Activated CD4-positive, alpha-beta T cell treated with anti-CD3 and anti-CD28 coated beads for 36 hours (primary cell): ENCODE results near the gene RPN2. TPM values are rescaled to one million over a fixed set of nuclear protein-coding genes. Genes with fewer than 3 reads are reported as not detected.

Experiments used
- ATAC-seq: fragments of 200-7000 bp; cut with Tn5 transposase; one replicate; pipeline ENCODE4 v1.10.0; 2021; ENCODE audit warnings: mild to moderate bottlenecking, moderate library complexity
- CTCF ChIA-PET: fragments of 350-600 bp; sonication (Branson Sonifier 250); formaldehyde crosslinking; loops from one replicate; lab custom pipeline; 2021; ENCODE audit warnings: antibody characterized with exemption; lab: Charles Lee
- POLR2A ChIA-PET: fragments of 350-600 bp; sonication (Branson Sonifier 250); formaldehyde crosslinking; loops from one replicate; lab custom pipeline; 2021; ENCODE audit warnings: antibody characterized with exemption, inconsistent platforms; lab: Charles Lee
- DNase-seq: peaks from one replicate; pipeline ENCODE4 v3.0.0-alpha.2; 2020
- H3K27ac Mint-ChIP-seq: one replicate; pipeline ENCODE4 v1.8.0; 2021; ENCODE audit warnings: mixed read lengths
- H3K27me3 Mint-ChIP-seq: one replicate; pipeline ENCODE4 v1.8.0; 2021; ENCODE audit warnings: mixed read lengths
- H3K36me3 Mint-ChIP-seq: one replicate; pipeline ENCODE4 v1.8.0; 2021; ENCODE audit warnings: low read depth, mixed read lengths
- H3K4me1 Mint-ChIP-seq: one replicate; pipeline ENCODE4 v1.8.0; 2021; ENCODE audit warnings: mixed read lengths
- H3K4me3 Mint-ChIP-seq: one replicate; pipeline ENCODE4 v1.8.0; 2021; ENCODE audit warnings: mild to moderate bottlenecking, moderate library complexity, mixed read lengths
- H3K9me3 Mint-ChIP-seq: one replicate; pipeline ENCODE4 v1.8.0; 2021; ENCODE audit warnings: low read depth, mixed read lengths
- intact Hi-C, 2 experiments: fragments of 100-400 bp; cut with DNase I in 1 of 2; cut with micrococcal nuclease in 1 of 2; formaldehyde crosslinking; loops; one replicate each; pipeline versions ENCODE4 v1.14.2 to v1.15.1; 2022 to 2024; cut with DNase I, micrococcal nuclease
- total RNA-seq, 2 experiments: library from RNA; stranded (reverse); gene quantifications; one replicate each; pipeline ENCODE4 v1.2.3, GENCODE V29; 2021

RPN2 gene
- total RNA-seq, 2 experiments from 2014 or later = 103 to 115 TPM

DNA sequence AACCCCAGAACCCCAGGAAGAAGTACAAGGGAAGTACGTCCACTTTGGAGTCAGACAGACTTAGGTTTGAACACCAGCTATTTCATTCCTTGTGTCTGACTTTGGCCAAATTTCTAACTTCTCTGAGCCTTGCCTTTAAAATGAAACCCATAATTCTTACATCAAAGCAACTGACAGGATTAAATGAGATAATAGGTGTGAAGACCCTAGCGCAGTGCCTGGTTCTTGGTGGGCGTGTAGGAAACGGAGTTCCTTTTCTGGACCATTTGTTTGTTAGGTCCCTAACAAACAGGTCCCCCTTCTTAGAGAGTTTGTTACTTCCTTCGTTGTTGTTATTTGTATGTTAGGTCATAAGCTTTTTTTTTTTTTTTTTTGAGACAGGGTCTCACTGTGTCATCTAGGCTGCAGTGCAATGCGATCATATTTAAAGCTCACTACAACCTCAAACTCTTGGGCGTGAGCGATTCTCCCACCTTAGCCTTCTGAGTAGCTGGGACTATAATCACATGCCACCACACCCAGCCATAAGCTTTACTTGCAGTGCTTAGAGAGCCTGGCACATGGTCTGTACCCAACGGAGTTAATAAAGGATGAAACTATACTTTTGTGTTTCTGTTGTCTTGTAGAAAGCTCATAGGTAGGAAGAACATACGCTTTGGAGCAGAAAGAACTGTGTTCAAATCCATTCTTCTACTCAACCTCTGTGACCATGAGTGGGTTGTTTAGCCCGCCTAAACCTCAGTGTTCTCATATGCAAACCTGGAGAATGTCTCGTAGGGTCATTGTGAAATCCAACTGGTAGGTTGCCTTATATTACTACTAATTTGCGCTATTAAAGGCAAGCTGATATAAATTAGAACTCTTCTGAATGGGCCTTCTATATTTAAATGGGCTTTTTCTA lies 22.0 kb downstream of the RPN2 start:
- POLR2A ChIA-PET = no interaction called here
- H3K36me3 Mint-ChIP-seq = peaks cover 58% of the 10 kb centered on the region
- H3K9me3 Mint-ChIP-seq = no peaks in the 10 kb centered on the region
- no peak overlapping the region for H3K4me3 Mint-ChIP-seq
- H3K27me3 Mint-ChIP-seq = no peaks in the 10 kb centered on the region
- CTCF ChIA-PET = interaction anchor here (0.6 to 3.1 kb wide), 6 partner anchors 10 to 1267 kb away, joined by 3 to 13 read pairs (median 4); no protein-coding TSS in a partner anchor
- intact Hi-C loops = no loop called here
- peaks cover 10% of the 10 kb centered on the region for H3K4me1 Mint-ChIP-seq
- DNase-seq (no peak), ATAC-seq (no peak)
- H3K27ac Mint-ChIP-seq = peak overlapping the region; percentile 12

DNA sequence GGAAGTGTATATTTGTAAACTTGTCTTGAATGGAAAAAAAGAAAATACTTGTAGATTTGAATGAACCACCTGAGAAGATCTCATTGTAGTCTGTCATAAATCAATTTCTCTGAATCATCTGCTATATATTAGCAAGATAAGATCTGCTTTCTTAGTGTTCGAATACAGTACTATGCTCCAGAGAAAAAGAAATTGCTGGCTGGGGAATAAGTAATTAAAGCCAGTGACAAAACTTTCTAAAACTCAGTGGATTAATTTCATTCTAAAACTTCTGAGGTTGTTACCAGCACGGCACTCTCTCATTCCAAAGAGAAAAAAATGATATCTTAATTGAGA lies 22.7 kb downstream of the RPN2 start:
- DNase-seq (no peak), ATAC-seq (no peak)
- peaks cover 54% of the 10 kb centered on the region for H3K36me3 Mint-ChIP-seq
- H3K4me3 Mint-ChIP-seq = no peak overlapping the region
- CTCF ChIA-PET = interaction anchor here (0.7 to 3.1 kb wide), 3 partner anchors 11 to 16 kb away, joined by 3 to 13 read pairs (median 4); no protein-coding TSS in a partner anchor
- H3K27ac Mint-ChIP-seq = no peak overlapping the region
- POLR2A ChIA-PET = no interaction called here
- peaks cover 5% of the 10 kb centered on the region for H3K4me1 Mint-ChIP-seq
- intact Hi-C loops = loop anchor here in 1 of 2 experiments (2.0 kb wide), 1 partner anchor 333 kb away; no protein-coding TSS in a partner anchor
- no peaks in the 10 kb centered on the region for H3K9me3 Mint-ChIP-seq
- H3K27me3 Mint-ChIP-seq = no peaks in the 10 kb centered on the region

DNA sequence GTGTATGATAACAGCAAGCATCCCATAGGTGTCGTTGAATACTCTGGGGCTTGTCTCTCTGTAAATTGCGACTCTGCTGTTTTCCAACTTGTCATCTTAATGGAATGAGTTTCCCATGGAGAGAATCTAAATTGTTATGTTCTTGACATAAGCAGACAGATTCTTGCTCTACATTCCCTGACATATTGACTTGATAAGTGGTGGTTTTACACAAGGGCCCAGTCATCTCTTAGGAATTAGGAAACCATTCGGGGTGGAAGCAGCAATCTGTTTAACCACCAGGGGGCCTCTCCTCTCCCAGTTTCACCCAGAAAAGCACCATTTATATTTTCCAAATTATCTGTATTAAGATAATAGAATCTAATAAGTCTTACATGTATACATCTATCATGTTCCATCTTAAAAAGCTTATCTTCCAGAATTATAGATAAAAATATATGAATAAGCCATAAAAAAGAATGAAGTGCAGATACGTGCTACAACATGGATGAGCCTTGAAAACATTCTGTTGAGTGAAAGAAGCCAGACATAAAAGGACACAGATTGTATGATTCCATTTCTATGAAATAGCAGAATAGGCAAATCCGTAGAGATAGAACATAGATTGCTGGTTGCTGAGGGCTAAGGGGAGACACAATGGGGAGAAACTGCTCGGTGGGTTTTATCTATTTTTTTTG lies 23.3 kb downstream of the RPN2 start:
- Mint-ChIP-seq H3K4me1 (no peaks in the 10 kb centered on the region), H3K27ac (no peak overlapping the region), H3K9me3 (no peaks in the 10 kb centered on the region), H3K4me3 (no peak overlapping the region), H3K36me3 (peaks cover 55% of the 10 kb centered on the region), H3K27me3 (no peaks in the 10 kb centered on the region)
- intact Hi-C loops = loop anchor here in 1 of 2 experiments (2.0 kb wide), 1 partner anchor 332 kb away; no protein-coding TSS in a partner anchor
- peak; percentile 32 for DNase-seq
- ChIA-PET CTCF (interaction anchor here (0.6 to 3.1 kb wide), 6 partner anchors 11 to 328 kb away, joined by 3 to 13 read pairs (median 3); no protein-coding TSS in a partner anchor), POLR2A (no interaction called here)
- ATAC-seq = peak; percentile 53

DNA sequence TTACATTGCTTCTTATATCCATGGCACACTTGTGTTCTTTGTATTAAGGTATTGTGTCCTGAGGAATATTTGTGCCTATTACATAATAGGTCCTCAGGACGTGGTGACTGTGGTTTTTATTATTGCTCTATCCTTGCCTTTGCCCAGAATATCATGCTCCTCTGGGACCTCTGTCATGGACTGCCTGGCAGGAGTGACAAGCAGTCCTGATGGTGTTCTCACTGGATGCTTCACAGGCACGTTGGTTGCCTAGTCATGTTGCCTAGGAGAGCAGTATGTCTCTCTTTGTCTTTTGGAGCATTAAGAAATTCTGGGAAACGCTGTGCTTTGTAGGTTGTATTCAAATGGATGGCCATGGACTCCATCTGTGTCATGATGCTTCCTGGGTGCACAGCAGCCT lies 24.9 kb downstream of the RPN2 start:
- Mint-ChIP-seq H3K36me3 (peaks cover 59% of the 10 kb centered on the region), H3K9me3 (no peaks in the 10 kb centered on the region), H3K27me3 (no peaks in the 10 kb centered on the region), H3K4me1 (no peaks in the 10 kb centered on the region), H3K27ac (no peak overlapping the region), H3K4me3 (no peak overlapping the region)
- ChIA-PET CTCF (interaction anchor here (3.1 kb wide), 1 partner anchor 15 kb away, joined by 13 read pairs; no protein-coding TSS in a partner anchor), POLR2A (no interaction called here)
- intact Hi-C loops = no loop called here
- DNase-seq (no peak), ATAC-seq (no peak)

DNA sequence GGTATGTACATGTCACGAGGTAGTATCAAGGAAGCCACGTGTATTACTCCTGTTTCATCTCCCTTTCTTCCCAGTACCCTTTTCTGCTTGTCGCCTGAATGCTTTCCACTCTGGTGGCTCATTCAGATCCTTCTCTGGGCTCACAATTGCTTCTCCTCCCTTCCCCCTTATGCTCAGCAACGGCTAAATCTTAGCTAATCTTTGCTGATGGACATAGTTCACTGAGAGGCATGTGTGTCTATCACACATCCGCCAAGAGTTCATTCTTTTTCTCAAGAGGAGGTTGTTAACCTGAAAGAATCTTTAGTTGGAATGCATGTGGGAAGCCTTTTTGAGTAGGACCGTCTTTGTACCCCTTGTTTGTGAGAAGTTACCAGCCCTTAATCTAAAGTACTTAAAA lies 26.0 kb downstream of the RPN2 start:
- no peak for ATAC-seq
- Mint-ChIP-seq H3K9me3 (no peaks in the 10 kb centered on the region), H3K36me3 (peaks cover 59% of the 10 kb centered on the region), H3K4me1 (no peaks in the 10 kb centered on the region), H3K4me3 (no peak overlapping the region), H3K27me3 (no peaks in the 10 kb centered on the region), H3K27ac (no peak overlapping the region)
- intact Hi-C loops = no loop called here
- CTCF ChIA-PET = interaction anchor here (0.7 to 2.3 kb wide), 4 partner anchors 9 to 788 kb away, joined by 3 to 15 read pairs (median 3); no protein-coding TSS in a partner anchor
- DNase-seq = no peak
- POLR2A ChIA-PET = interaction anchor here (0.6 kb wide), 1 partner anchor 12 kb away, joined by 4 read pairs; no protein-coding TSS in a partner anchor

DNA sequence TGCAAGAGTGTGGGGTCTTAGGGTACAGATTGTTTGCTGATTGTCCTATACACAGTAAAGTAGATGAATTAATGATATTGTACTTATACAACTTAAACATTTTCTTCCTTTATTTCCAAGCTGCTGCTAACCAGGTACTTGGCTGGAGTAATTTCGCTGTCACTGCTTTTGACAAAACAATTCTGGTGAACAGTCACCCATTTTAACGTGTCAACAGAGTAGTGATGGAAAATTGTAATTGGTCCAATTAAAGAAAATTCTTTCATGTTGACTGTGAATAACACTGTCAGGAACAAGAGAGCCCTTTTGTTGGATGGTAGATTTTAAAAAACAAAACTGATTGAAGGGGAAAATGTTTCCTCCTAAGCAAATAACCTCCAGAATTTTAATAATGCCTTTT lies 26.7 kb downstream of the RPN2 start:
- no peaks in the 10 kb centered on the region for H3K27me3 Mint-ChIP-seq
- ChIA-PET CTCF (interaction anchor here (1.0 to 2.3 kb wide), 5 partner anchors 10 to 787 kb away, joined by 3 to 15 read pairs (median 3); no protein-coding TSS in a partner anchor), POLR2A (interaction anchor here (0.6 kb wide), 1 partner anchor 12 kb away, joined by 4 read pairs; no protein-coding TSS in a partner anchor)

DNA sequence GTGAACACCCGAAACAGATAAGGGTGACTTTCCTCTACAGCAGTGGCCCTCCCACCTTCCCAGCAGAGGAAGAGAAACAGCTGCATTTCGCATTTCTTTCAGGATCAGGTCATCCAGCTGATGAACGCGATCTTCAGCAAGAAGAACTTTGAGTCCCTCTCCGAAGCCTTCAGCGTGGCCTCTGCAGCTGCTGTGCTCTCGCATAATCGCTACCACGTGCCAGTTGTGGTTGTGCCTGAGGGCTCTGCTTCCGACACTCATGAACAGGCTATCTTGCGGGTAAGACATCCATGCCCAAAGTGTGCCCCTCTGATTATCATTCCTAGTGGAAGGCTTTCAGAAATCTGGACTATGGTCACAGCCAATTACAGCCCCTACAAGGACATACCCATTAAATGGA lies 28.0 kb downstream of the RPN2 start:
- H3K36me3 Mint-ChIP-seq = peaks cover 49% of the 10 kb centered on the region
- ChIA-PET POLR2A (no interaction called here), CTCF (no interaction called here)
- no peak for DNase-seq
- no peak overlapping the region for H3K27ac Mint-ChIP-seq
- no peaks in the 10 kb centered on the region for H3K4me1 Mint-ChIP-seq
- no peak for ATAC-seq
- H3K9me3 Mint-ChIP-seq = no peaks in the 10 kb centered on the region
- no peaks in the 10 kb centered on the region for H3K27me3 Mint-ChIP-seq
- intact Hi-C loops = no loop called here
- no peak overlapping the region for H3K4me3 Mint-ChIP-seq

More for the DNA sequence above, 26.7 kb downstream of the RPN2 start:
- intact Hi-C loops = no loop called here
- no peaks in the 10 kb centered on the region for H3K9me3 Mint-ChIP-seq
- no peak overlapping the region for H3K4me3 Mint-ChIP-seq
- peaks cover 53% of the 10 kb centered on the region for H3K36me3 Mint-ChIP-seq
- ATAC-seq = no peak
- H3K4me1 Mint-ChIP-seq = no peaks in the 10 kb centered on the region
- no peak for DNase-seq
- H3K27ac Mint-ChIP-seq = no peak overlapping the region

DNA sequence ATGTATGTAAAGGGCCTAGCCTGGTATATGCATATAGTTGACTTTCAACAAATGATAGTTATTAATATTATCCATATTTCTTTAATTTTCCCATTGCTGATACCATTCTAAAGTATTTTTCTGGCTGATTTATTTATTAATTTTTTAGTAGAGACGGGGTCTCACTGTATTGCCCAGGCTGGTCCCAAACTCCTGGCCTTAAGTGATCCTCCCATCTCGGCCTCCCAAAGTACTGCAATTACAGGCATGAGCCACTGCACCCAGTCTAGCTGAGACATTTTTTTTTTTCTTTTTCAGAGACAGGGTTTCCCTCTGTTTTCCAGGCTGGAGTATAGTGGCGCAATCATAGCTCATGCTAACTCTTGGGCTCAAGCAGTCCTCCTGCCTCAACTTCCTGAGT lies 30.1 kb downstream of the RPN2 start:
- H3K36me3 Mint-ChIP-seq = peaks cover 50% of the 10 kb centered on the region
- POLR2A ChIA-PET = interaction anchor here (0.7 kb wide), 1 partner anchor 1661 kb away, joined by 3 read pairs; no protein-coding TSS in a partner anchor
- H3K9me3 Mint-ChIP-seq = no peaks in the 10 kb centered on the region
- no peaks in the 10 kb centered on the region for H3K4me1 Mint-ChIP-seq
- no peaks in the 10 kb centered on the region for H3K27me3 Mint-ChIP-seq
- CTCF ChIA-PET = no interaction called here
- no peak overlapping the region for H3K27ac Mint-ChIP-seq
- intact Hi-C loops = no loop called here
- ATAC-seq (no peak), DNase-seq (no peak)
- H3K4me3 Mint-ChIP-seq = no peak overlapping the region

DNA sequence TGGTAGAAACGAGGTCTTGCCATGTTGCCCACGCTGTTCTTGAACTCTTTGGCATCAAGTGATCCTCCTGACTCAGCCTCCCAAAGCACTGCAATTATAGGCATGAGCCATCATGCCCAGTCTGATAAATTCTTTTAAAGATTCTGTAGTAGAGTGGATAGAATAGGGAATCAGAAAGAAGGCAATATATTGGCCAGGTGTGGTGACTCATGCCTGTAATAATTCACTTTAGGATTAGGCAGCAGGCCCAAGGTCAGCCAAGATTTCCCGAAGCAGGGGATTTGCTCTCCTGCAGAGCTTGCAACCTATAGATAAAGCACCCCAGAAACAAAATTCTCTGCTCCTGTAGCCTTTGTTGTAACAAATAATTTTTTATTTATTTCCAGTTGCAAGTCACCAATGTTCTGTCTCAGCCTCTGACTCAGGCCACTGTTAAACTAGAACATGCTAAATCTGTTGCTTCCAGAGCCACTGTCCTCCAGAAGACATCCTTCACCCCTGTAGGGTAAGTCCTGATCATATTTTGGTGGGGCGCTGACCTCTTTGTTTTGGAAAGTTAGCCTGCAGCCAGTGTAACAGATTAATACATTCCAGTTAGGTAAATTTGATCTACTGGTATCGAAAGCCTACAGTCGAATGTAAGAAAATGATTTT lies 30.7 kb downstream of the RPN2 start:
- ChIA-PET POLR2A (interaction anchor here (0.7 kb wide), 2 partner anchors 25 to 1661 kb away, joined by 3 to 6 read pairs; no protein-coding TSS in a partner anchor), CTCF (interaction anchor here (1.2 kb wide), 1 partner anchor 324 kb away, joined by 3 read pairs; no protein-coding TSS in a partner anchor)
- intact Hi-C loops = no loop called here
- H3K9me3 Mint-ChIP-seq = no peaks in the 10 kb centered on the region
- DNase-seq (no peak), ATAC-seq (no peak)
- H3K36me3 Mint-ChIP-seq = peaks cover 44% of the 10 kb centered on the region
- H3K4me1 Mint-ChIP-seq = peaks cover 2% of the 10 kb centered on the region
- no peak overlapping the region for H3K4me3 Mint-ChIP-seq
- H3K27ac Mint-ChIP-seq = no peak overlapping the region
- no peaks in the 10 kb centered on the region for H3K27me3 Mint-ChIP-seq

DNA sequence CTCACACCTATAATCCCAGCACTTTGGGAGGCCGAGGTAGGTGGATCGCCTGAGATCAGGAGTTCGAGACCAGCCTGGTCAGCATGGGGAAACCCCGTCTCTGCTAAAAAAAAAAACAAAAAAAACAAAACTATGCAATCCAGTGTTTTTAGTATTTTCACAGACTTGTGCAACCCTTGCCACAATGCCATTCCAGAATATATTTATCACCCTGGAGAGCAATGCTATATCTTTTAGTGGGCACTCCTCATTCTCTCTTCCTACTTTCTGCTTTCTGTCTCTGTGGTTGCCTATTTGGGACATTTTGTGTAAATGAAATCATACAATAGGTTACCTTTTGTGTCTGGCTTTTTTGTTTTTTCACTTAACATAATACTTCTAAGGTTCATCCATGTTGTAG lies 39.3 kb downstream of the RPN2 start:
- H3K9me3 Mint-ChIP-seq = no peaks in the 10 kb centered on the region
- ATAC-seq (no peak), DNase-seq (no peak)
- intact Hi-C loops = no loop called here
- ChIA-PET CTCF (no interaction called here), POLR2A (no interaction called here)
- peaks cover 2% of the 10 kb centered on the region for H3K4me1 Mint-ChIP-seq
- H3K36me3 Mint-ChIP-seq = peaks cover 42% of the 10 kb centered on the region
- no peak overlapping the region for H3K4me3 Mint-ChIP-seq
- H3K27ac Mint-ChIP-seq = no peak overlapping the region
- H3K27me3 Mint-ChIP-seq = no peaks in the 10 kb centered on the region

DNA sequence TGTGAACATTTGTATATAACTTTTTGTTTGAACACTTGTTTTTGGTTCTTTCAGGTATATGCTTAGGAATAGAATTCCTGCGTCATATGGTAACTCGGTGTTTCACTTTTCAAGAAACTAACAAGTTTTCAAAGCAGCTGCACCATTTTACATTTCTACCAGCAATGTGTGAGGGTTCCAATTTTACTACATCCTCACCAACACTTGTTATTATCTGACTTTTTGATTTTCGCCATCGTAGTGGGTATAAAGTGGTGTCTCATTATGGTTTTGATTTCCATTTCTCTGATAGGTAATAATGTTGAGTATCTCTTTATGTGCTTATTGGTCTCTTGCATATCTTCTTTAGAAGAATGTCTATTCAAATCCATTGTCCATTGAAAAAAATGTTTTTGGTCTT lies 39.8 kb downstream of the RPN2 start:
- intact Hi-C loops = no loop called here
- Mint-ChIP-seq H3K4me3 (no peak overlapping the region), H3K4me1 (peaks cover 2% of the 10 kb centered on the region), H3K27ac (no peak overlapping the region), H3K36me3 (peaks cover 44% of the 10 kb centered on the region), H3K9me3 (no peaks in the 10 kb centered on the region), H3K27me3 (no peaks in the 10 kb centered on the region)
- DNase-seq (no peak), ATAC-seq (no peak)
- ChIA-PET CTCF (no interaction called here), POLR2A (no interaction called here)
